ENCODE measurements around the gene ZC3H4. TPM values are rescaled to one million over a fixed set of nuclear protein-coding genes. Genes with fewer than 3 reads are reported as not detected.

ZC3H4 gene
- total RNA-seq, 2 experiments from 2014 or later: 68.5 to 70.2 TPM

GRCh38 chr19:47145639-47146486, 32.3 kb upstream of the ZC3H4 start:
- no peaks in the 10 kb centered on the region for H3K27me3 Mint-ChIP-seq
- H3K36me3 Mint-ChIP-seq (ENCODE audit: low read depth): peaks cover 66% of the 10 kb centered on the region
- peaks cover 55% of the 10 kb centered on the region for H3K4me1 Mint-ChIP-seq (ENCODE audit: low read depth)
- no peak overlapping the region for H3K4me3 Mint-ChIP-seq
- ChIA-PET CTCF (interaction anchor here (0.6 to 8.8 kb wide), 12 partner anchors 11 to 306 kb away, joined by 3 to 119 read pairs (median 4); partner anchors contain the start of gene SAE1), POLR2A (interaction anchor here (0.7 to 2.6 kb wide), 11 partner anchors 9 to 81 kb away, joined by 3 to 20 read pairs (median 4); partner anchors contain the start of genes SAE1 and ZC3H4)
- ATAC-seq (no peak), DNase-seq (no peak)
- intact Hi-C loops (cut with micrococcal nuclease): loop anchor here (5.0 kb wide), 1 partner anchor 36 kb away; no protein-coding TSS in a partner anchor
- H3K9me3 Mint-ChIP-seq: no peaks in the 10 kb centered on the region
- no peak for TF ChIP-seq CTCF (IDR thresholded peaks at IDR 0.05)
- peak overlapping the region; percentile 92 for H3K27ac Mint-ChIP-seq

- H3K4me1 Mint-ChIP-seq (ENCODE audit: low read depth): peaks cover 52% of the 10 kb centered on the region
- CTCF ChIA-PET: interaction anchor here (1.2 to 8.8 kb wide), 8 partner anchors 13 to 132 kb away, joined by 3 to 119 read pairs (median 8); partner anchors contain the start of gene SAE1
- H3K4me3 Mint-ChIP-seq: no peak overlapping the region
- no peaks in the 10 kb centered on the region for H3K27me3 Mint-ChIP-seq
- ATAC-seq (no peak), DNase-seq (no peak)
- intact Hi-C loops (cut with micrococcal nuclease): loop anchor here (5.0 kb wide), 1 partner anchor 38 kb away; no protein-coding TSS in a partner anchor
- no peaks in the 10 kb centered on the region for H3K9me3 Mint-ChIP-seq
- no peak for TF ChIP-seq CTCF (IDR thresholded peaks at IDR 0.05)
- peaks cover 57% of the 10 kb centered on the region for H3K36me3 Mint-ChIP-seq (ENCODE audit: low read depth)
- POLR2A ChIA-PET: interaction anchor here (1.0 to 2.6 kb wide), 7 partner anchors 10 to 82 kb away, joined by 3 to 20 read pairs (median 5); partner anchors contain the start of gene SAE1
- H3K27ac Mint-ChIP-seq: no peak overlapping the region
Observed at GRCh38 chr19:47144630-47145029, 31.1 kb upstream of the ZC3H4 start.

- peak; percentile 29 for ATAC-seq
- Mint-ChIP-seq H3K27me3 (no peaks in the 10 kb centered on the region), H3K36me3 (ENCODE audit: low read depth) (peaks cover 58% of the 10 kb centered on the region), H3K27ac (no peak overlapping the region), H3K4me1 (ENCODE audit: low read depth) (peaks cover 53% of the 10 kb centered on the region), H3K9me3 (no peaks in the 10 kb centered on the region), H3K4me3 (no peak overlapping the region)
- intact Hi-C loops (cut with micrococcal nuclease): no loop called here
- no peak for DNase-seq
- POLR2A ChIA-PET: interaction anchor here (0.6 to 2.3 kb wide), 8 partner anchors 9 to 113 kb away, joined by 3 to 6 read pairs (median 4); partner anchors contain the start of gene CCDC9
- no peak for TF ChIP-seq CTCF (IDR thresholded peaks at IDR 0.05)
- CTCF ChIA-PET: interaction anchor here (1.2 to 8.8 kb wide), 5 partner anchors 12 to 131 kb away, joined by 3 to 119 read pairs (median 6); partner anchors contain the start of gene SAE1
Observed at GRCh38 chr19:47143322-47144073, 29.9 kb upstream of the ZC3H4 start.

- intact Hi-C loops (cut with micrococcal nuclease): no loop called here
- Mint-ChIP-seq H3K27ac (no peak overlapping the region), H3K4me3 (no peak overlapping the region), H3K4me1 (ENCODE audit: low read depth) (peaks cover 51% of the 10 kb centered on the region), H3K36me3 (ENCODE audit: low read depth) (peaks cover 53% of the 10 kb centered on the region), H3K9me3 (no peaks in the 10 kb centered on the region), H3K27me3 (no peaks in the 10 kb centered on the region)
- no peak for DNase-seq
- no peak for TF ChIP-seq CTCF (IDR thresholded peaks at IDR 0.05)
- ChIA-PET CTCF (interaction anchor here (1.5 to 8.8 kb wide), 3 partner anchors 11 to 103 kb away, joined by 6 to 119 read pairs (median 9); partner anchors contain the start of gene SAE1), POLR2A (interaction anchor here (1.0 to 2.3 kb wide), 5 partner anchors 15 to 114 kb away, joined by 4 to 6 read pairs (median 5); partner anchors contain the start of gene CCDC9)
- ATAC-seq: no peak
Observed at GRCh38 chr19:47142779-47143178, 29.2 kb upstream of the ZC3H4 start.
